M059J (cell line): ENCODE data around the gene GLT6D1. TPM values are rescaled to one million over a fixed set of nuclear protein-coding genes. Genes with fewer than 3 reads are reported as not detected.
"Not testable (repeated sequence)": the region's sequence is repeated elsewhere in the genome, so short reads cannot be mapped to it uniquely, and the experiment has no call there.

Experiments used
- DNase-seq: peaks from one replicate; pipeline ENCODE4 v3.0.0-alpha.2; 2012; ENCODE audit warnings: low read depth
- total RNA-seq: library from RNA; depleted of rRNA; stranded (reverse); fragments of >200 nt; shearing (Covaris generic); gene quantifications from 2 replicates; pipeline ENCODE4 v1.2.3, GENCODE V29; 2014

GLT6D1 gene
- total RNA-seq, 1 experiment from 2014 or later, result not detected

- no peak for DNase-seq
Observed at GRCh38 chr9:135664801-135665794, 25.8 kb upstream of the GLT6D1 start.

- no peak for DNase-seq
Observed at GRCh38 chr9:135664266-135664665, 24.9 kb upstream of the GLT6D1 start.

DNA sequence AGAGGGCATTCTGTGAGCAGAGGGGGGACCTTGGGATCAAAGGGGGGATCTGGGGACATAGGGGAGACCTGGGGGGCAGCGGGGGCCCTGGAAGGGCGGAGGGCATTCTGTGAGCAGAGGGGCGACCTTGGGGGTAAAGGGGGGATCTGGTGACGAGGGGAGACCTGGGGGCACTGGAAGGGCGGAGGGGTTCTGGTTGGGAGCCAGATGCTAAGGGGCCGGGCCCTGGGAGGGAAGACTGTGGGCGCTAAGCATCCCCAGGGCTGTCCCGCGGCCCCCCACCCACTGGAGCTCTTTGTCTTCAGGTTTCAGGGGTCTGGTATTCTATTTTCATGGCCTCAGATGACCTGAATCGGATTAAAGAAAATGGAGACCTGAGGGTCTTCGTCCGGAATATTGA is 24.5 kb upstream of the GLT6D1 start:
- no peak for DNase-seq

DNA sequence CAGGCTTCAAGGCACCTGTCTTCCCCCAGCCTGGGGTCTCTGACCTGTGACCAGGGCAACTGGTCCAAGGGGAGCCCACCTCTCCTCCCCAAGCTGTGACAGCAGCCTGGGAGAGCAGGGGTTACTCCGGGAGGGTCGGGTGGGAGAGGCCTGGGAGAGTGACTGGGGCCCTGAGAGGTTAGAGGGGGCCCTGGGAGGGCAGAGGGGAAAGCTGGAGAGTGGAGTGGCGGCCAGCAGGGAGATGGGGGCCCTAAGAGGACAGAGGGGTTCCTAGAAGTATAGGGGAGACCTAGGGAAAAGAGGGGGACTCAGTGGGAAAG is 24.1 kb upstream of the GLT6D1 start:
- no peak for DNase-seq

- peak; percentile 38 for DNase-seq
Observed at GRCh38 chr9:135662758-135663450, 23.6 kb upstream of the GLT6D1 start, which contains the start of gene LCN9. LCN9 (plus strand) TSS chr9:135663309; CDS start chr9:135663322, 13 bp downstream.

- no peak for DNase-seq
Observed at GRCh38 chr9:135661816-135662560, 22.6 kb upstream of the GLT6D1 start.

DNA sequence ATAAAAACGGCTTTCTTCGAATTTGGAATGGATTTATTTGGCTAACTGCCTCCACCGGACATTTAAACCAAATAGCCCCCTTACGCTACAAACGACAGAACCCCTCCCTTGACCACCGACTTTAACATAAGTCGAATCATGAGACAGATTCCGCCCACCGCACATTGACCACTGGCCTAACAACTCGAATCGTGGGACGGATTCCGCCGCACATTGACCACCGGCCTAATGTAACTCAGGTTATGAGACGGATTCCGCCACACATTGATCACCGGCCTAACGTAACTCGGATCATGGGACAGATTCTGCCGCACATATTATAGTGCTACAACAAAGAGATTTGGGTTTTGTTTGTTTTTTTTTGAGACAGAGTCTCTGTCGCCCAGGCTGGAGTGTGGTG is 21.1 kb upstream of the GLT6D1 start:
- DNase-seq, result no peak

- no peak for DNase-seq
Observed at GRCh38 chr9:135659252-135659651, 19.9 kb upstream of the GLT6D1 start.

GRCh38 chr9:135657416-135657815 is 18.1 kb upstream of the GLT6D1 start:
- DNase-seq, result no peak

DNA sequence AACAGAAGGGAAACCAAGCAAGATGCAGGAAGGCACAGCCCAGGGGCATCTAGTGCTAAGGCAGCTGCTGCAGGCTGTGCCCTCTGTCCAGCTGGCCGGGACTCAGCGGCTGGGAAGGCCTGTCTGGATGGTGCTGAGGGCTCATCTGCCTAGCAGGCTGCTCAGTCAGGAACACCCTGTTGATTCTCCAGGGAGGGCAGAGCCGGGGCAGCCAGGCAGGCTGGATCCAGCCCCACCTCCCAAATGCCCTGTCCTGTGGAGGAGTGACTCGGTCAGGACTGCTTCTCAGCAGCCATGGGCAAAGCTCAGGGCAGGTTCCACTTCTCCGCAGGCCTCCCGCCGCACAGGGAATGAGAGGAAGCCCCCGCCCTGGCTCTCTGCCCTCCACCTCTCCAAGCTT is 16.0 kb upstream of the GLT6D1 start:
- no peak for DNase-seq

GRCh38 chr9:135650408-135650807 is 11.1 kb upstream of the GLT6D1 start:
- DNase-seq, result no peak

GRCh38 chr9:135649508-135649907 is 10.2 kb upstream of the GLT6D1 start:
- no peak for DNase-seq

DNA sequence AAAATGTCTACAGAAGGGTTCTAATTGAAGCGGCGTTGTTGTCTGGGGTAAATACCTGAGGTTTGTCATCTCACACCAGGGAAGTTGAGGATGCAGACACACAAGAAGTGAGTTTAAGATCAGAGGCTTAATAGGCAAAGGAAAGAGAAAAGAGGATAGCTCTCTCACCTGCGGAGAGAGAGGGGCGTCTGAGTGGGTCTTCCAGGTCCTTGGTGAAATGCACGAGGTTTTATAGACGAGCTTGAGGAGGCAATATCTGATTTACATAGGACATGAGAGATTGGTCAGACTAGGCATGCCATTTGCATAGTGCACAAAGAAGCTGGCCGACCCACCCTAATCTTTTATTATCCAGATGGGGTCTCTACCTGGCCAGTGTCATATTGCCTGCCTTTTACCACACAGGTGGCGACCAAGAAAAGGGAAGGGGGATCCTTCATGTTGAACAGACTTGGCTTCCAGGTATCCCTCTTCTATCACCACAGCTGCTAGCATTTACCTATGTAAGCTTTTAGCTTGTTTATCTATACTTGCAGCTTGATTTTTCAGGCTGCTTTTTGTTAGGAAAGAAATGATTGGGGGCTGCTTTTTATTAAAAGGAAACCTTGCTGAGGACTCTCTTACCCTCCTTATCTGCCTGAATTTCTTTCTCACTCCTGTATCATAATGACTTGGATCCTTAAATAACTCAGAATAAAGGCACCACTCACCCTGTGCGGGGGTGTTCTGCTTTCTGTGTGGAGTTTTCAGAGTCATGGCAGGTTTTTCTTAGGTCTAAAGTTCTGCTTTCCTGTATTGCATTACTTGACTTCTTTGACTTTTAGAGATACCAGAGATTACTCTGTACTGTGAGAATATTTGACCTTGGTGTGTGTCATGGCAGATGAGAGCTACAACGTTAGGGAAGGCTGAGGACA is 9.4 kb upstream of the GLT6D1 start:
- DNase-seq, result no peak

DNA sequence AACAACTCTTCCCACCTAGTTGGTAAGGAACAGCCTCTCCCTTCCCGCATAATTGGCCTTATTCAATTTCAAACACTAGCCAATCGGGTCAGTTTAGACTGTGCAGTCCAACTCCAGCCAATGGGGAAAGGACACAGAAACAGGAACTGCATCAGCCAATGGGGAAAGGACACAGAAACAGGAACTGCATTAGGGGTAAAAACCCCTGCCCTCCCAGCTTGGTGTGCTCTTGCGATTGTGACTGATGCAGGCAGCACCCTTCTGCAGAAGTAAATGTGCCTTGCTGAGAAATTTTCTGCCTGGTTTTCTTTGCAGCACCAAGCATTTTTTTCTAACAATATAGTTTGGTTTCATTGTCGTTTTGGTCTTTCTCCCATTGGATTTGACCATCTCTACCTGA is 8.5 kb upstream of the GLT6D1 start:
- no peak for DNase-seq

GRCh38 chr9:135644631-135645218 is 5.4 kb upstream of the GLT6D1 start:
- DNase-seq, result no peak

- DNase-seq, result peak; percentile 12
Observed at GRCh38 chr9:135641745-135642144, 2.4 kb upstream of the GLT6D1 start.

DNA sequence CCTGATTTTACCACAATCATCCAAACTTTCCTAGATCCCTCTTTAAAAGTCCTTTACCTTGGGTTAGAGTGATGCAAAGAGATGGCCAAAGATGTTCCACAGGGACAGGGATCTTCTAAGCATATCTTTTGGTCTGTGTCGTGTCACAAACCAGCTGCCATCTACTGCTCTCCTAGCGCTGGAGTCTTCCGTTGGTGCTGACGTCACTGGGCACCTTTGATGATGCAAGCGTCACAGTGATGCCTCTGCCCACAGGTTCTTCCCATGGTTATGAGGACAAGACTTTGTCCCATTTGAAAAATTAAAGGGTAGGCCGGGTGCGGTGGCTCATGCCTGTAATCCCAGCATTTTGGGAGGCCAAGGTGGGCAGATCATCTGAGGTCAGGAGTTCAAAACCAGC is 1.7 kb upstream of the GLT6D1 start:
- DNase-seq, result no peak

- not testable (repeated sequence) for DNase-seq
Observed at GRCh38 chr9:135636930-135637530, 2.3 kb downstream of the GLT6D1 start.

GRCh38 chr9:135632841-135633240 is 6.5 kb downstream of the GLT6D1 start:
- no peak for DNase-seq

DNA sequence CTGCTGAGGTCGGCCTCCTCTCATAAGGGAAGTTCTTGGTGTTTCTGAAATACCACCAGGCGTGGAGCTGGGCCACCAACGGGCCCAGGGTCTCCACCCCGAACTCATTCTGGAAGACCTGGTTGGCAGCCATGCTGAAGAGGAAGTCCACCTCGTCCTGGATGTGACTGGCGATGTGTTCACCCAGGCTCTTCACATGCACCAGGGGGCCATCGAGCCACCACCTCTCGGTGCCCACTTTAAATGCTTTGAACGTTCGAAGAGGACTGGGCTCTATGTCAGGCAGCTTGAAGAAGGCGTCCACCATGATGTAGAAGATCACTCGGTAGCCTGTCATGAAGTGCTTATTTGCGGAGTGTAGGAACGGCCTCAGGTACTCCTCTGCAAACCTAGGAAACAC is 15.1 kb downstream of the GLT6D1 start:
- no peak for DNase-seq
